Stimulated activated CD4-positive, alpha-beta T cell treated with anti-CD3 and anti-CD28 coated beads, Interleukin-1b, Interleukin-23, amount 100 ng/mL, for 24 hours (primary cell): ENCODE measurements around the gene TNNI3K.

Experiments used
- DNase-seq, 4 experiments: peaks; one replicate each; pipeline ENCODE4 v3.0.0-alpha.2; 2020; ENCODE audit warnings: low read depth in 4 of 4, low spot score in 1 of 4

TNNI3K gene

DNA sequence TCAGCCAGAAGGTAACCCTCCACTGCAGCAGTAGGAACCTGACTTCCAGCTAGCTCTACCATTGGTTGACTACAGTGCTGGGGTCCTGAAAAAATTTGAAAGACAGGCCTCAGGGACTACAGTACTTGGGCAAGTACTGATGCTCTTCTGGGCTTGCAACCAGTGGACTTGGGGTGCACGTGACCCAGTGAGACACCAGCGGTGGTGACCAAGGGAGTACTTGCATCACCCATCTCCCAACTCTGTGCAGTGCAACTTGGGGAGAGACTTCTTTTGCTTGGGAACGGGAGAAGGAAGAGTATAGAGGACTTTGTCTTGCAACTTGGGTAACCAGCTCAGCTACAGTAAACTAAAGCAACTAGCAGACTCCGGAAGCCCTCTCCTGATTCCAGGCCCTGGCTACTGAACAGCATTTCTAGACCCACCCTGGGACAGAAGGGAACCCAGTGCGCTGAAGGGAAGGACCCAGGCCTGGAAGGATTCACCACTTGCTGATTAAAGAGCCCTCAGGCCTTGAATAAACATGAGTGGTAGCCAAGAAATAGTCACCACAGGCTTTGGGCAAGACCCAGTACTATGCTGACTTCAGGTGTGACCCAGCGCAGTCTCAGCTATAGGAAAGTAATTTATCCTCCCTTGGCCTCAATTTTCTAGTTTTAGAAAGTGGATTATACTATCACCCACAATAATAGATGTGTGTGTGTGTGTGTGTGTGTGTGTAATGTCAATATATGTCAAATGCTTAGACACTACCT lies 45.6 kb downstream of the TNNI3K start:
- no peak for DNase-seq

DNA sequence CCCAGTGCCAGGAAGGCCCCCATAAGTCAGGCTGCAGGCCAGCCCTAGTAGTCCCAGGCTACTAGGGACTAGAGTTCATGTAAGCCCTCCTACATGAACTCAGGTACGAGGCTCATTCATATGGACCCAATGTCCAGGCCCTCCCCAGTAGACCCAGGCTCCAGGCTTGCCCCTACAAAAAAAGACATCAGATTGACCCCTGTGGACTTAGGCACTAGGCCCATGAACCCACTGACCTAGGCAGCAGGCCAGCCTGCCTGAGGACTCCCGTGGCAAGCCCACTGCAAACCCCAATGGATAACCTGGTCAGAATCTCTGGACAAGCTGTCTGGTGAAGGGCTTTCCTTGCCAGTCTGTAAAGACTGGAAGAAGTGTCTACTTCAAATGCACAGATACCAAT lies 51.2 kb downstream of the TNNI3K start:
- DNase-seq = no peak

DNA sequence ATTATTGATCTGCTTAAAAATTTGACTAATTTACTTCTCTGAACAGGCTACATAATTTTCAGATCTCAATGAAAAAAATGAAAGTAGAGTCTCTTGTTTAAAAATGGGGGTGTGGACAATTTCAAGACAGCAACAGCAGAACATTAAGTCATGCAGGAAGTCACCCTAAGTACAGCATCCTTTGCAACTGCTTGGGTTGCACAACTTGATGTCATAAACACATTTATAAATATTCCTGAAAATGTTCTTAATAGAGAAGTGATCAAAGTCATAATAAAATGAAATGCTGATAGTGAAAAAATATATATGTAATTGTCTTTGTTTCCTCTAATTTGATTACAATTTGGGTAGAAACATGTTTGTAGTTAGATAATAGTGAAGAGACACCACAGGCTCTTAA lies 79.3 kb downstream of the TNNI3K start:
- DNase-seq = no peak

GRCh38 chr1:74316302-74316701 lies 81.1 kb downstream of the TNNI3K start:
- no peak for DNase-seq

DNA sequence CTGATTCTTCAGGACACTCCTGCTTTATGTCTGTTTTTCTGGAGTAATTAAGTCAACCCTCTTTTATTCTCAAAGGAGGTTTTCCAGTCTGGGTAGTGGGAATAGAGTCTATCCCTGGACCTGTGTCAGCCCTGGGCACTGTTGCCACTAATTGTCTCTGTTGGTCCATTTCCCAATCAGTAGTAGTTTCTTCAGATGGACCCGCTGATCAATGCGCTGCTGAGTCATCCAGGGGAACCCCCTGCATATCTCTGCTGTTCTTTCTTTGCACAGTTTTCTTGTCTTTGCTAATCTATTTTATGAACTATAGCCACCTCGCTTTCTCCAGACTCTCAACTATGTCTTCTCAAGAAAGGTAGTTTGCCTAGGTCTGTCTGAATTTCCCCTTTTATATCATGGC lies 82.5 kb downstream of the TNNI3K start:
- no peak for DNase-seq

- no peak for DNase-seq
Measured at GRCh38 chr1:74323937-74324473, 88.8 kb downstream of the TNNI3K start.

DNA sequence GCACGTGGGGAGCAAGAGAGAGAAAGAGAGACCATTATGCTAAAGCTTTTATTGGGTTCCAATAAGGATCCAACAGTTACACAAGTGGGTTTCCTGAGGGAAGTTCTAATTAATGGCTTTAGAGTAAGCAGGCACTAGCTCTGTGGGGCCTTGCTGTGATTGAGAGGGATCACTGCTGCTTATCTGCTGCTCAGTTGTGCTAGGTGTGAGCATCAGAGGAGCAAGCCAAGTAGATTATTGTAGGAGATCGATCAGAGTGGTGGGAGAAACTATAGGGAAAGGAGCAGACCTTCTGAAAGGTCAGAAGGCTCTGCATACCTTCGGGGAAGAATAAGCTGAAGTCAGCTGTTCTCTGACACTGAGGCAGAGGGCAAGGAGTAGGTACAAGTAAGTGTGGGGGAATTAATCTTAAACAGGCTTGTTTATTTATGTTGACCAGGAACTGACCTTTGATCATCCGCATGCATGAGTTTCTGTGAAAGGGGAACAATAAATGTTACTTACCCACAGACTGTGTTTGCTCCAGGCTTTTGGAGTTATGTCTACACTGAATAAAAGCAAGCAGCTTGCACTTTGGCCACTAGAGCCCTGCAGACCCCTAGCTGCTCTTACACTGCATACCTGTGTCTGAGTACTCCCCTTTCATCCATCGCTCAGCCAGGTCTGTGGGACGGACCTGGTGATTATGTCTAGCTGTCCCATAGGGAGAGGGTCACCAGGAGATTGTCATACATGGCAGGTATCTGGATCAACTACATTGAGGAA lies 89.7 kb downstream of the TNNI3K start:
- no peak for DNase-seq

DNA sequence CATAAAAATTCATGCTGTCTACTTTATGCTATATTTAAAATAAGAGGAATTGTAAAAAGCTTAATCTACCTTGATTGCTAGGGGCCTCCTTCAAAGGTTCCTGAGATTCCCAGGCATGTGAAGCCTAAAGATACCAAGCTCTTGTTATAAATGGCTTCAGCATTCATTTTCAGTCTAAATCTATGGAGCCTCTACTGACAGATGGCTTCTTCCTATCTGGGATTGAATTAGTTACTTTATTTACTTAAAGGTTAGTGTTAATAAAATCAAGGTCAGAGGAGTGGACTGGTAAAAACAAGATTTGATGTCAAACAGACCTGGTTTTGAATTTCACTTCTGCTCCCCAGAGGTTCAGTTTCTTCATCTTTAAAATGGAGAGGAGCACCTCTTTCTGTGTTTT lies 93.7 kb downstream of the TNNI3K start:
- DNase-seq = no peak

DNA sequence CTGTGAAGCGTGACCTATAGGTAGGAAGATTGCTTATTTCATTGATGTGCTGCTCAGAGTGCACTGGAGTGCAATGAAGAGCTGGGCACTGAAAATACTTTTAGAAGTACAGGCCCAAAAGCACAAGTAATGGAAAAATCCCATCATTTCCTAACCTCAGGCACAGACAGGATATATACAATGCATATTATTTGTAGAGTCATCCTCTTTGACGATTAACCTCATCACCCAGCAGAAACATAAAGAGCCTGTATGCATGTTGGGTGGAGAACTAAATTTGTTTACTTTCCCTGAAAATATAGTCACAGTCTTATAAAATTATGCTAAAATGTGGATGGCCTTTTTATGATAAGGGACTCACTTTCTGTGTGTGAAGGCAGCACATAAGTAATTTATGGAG lies 98.1 kb downstream of the TNNI3K start:
- DNase-seq = no peak

DNA sequence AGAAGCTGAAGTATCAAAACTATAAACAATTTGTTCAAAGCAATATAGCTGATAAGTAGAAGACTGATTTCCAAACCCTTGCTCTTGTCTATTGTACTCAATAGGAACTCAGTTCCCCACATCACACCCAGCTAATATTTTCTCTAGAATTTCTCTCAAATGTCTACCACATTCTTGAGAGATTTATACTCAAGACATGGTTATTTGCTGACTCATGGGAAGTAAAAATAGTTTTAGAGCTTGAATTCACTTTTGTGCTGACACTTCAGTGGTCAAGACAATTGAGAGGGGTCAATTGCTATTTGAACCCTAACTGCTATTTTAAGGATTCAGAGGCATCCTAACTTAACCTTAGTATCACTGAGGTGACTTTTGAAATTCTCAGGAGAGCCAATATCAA lies 99.0 kb downstream of the TNNI3K start:
- DNase-seq = no peak

DNA sequence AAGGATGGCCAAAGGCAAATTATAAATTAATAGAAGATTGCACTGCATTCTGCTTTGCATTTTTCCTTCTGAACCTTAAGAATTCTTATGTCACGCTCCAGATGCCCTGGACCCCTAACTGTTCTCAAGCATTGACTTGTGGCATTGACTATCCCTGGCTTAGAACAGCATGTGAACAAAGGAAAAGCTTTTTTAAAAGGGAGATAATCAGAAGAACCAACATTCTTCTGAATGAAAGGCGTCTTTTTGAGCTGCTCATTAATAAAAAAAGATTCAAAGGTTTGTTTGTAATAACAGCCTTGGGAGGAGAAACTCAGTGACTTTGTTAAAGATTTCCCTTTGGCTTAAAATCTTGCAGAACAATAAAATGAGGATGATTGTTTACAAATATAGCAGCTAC lies 105.5 kb downstream of the TNNI3K start:
- DNase-seq = no peak

DNA sequence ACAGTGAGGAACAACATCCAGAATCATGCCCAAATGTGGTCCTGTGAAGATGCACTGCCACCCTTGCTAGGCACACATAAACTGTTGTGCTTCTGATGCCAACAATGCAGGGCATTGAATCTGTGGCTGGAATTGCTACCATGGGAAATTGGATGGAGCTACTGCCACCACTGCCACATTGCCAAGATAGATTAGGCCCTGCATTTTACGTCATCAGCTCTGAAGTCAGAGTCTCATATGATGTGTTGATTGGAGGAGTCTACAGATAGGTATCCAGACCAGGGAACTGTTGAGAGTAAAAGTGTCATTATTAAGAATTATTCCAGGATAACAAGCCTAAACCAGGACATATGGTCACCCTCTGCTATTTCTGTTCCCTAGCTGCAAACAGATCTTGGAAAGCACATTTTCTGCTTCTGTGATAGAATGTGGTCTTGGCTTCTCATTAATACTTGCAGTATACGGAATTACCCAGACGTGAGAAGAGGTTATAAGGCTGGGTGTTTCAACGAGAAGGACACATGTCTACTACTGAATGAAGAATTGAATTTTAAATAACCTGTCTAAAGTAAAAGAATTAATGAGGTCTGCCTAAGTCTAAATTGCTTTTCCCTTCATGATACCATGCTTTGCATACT lies 106.6 kb downstream of the TNNI3K start:
- DNase-seq = no peak

DNA sequence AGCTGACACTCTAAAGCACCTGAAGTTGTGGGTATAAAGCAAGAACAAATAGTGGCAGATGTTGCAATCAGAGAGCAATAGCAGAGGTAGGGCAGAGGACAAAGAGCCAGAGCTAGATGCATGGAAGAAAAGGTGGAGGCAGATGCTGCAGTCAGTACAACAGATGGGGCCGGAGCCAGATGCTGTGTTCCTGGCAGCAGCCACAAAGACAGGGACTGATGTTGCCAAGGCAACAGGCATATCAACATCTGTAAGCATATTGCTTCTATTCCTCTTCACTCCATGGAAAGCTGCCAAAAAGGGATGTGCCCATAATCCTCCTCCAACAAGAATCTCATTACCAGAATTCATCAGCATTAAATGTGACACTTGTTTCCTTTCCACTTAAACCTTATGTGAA lies 108.0 kb downstream of the TNNI3K start:
- no peak for DNase-seq

DNA sequence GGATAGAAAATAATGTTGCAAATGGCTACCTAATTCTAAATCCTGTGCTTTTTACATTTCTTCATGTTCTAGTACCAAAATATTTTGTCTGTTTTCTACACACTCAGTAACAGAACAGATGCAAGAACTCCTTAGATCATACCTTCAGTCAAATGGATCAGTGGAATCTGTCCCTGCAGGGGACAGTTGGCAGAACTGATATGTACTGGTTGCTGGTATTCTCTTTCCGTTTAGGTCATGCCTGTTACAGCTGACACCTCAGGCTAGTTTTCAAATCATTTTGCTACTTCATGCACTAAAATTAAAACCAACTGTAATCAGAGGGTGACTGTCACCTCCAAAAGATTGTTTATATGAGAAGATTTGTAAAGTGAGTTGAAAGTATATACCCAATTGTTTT lies 109.2 kb downstream of the TNNI3K start:
- no peak for DNase-seq

GRCh38 chr1:74356493-74356892 lies 121.3 kb downstream of the TNNI3K start:
- no peak for DNase-seq

GRCh38 chr1:74357150-74357549 lies 122.0 kb downstream of the TNNI3K start:
- DNase-seq = no peak

DNA sequence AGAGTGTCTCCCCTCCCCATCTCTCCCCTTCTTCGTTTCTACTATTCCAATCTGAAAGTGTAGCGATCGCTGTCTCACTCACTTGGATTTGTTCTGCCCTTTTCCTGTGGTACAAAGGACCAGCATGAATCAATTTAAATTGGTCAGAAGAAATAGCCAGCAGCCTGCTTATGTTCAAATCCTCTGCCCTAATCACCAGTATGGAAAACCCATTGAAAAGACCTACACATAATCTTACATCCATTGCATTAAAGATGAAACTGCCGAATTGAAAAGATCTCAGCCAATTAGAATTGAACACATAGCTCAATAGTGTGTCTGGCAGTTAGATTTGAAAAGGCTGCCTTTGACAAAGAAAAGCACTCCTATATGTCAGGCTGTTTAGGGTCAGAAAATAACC lies 122.6 kb downstream of the TNNI3K start:
- no peak for DNase-seq

GRCh38 chr1:74362691-74363090 lies 127.5 kb downstream of the TNNI3K start:
- no peak for DNase-seq

GRCh38 chr1:74363220-74363619 lies 128.0 kb downstream of the TNNI3K start:
- no peak for DNase-seq

DNA sequence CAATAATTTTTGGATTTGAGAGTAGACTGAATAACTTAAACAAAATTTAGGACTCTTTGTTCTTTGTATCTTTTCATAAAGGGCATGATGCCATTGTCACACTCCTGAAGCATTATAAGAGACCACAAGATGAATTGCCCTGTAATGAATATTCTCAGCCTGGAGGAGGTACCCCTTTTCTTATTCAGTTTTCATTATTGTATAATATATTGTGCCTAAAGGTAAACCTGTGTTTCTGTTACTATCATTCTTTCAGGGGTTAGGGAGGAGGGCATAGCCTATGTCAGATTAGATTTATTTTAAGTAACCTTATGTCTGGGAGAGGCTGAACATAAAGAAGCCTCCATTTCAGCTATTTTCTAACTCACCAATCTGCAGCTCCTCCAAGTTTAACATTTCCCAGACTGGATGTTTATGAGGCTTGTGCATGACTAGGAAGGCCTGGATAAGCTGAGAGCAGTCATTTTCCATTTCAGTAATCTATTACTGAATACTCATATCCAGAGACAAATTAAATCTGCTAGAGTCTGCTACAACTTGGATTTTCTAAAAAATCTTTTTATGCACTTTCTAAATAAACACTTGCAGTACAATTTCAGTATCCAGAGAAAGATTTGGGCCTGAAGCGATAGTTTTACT lies 132.1 kb downstream of the TNNI3K start:
- DNase-seq = no peak

GRCh38 chr1:74368335-74368734 lies 133.1 kb downstream of the TNNI3K start:
- DNase-seq = no peak

GRCh38 chr1:74375376-74375775 lies 140.2 kb downstream of the TNNI3K start:
- DNase-seq = no peak
